HUES48 (cell line): ENCODE results near the gene MTMR2.

ENCODE experiments used
- H3K27ac ChIP-seq: one replicate; pipeline ENCODE4 v1.7.0; 2013; ENCODE audit warnings: low read depth, low read length, inconsistent platforms
- H3K27me3 ChIP-seq: 2 replicates; pipeline ENCODE4 v1.6.1; 2013; ENCODE audit warnings: mild to moderate bottlenecking, low read length; ENCODE audit not compliant: control insufficient read depth, insufficient read depth
- H3K36me3 ChIP-seq: 2 replicates; pipeline ENCODE4 v1.6.1; 2013; ENCODE audit warnings: low read length; ENCODE audit not compliant: control insufficient read depth, insufficient read depth
- H3K4me1 ChIP-seq: 2 replicates; pipeline ENCODE4 v1.6.1; 2013; ENCODE audit warnings: mild to moderate bottlenecking, low read length; ENCODE audit not compliant: control insufficient read depth, insufficient read depth
- H3K4me3 ChIP-seq: 2 replicates; pipeline ENCODE4 v1.5.1; 2013; ENCODE audit warnings: mild to moderate bottlenecking, low read depth, low read length
- H3K9ac ChIP-seq: 2 replicates; pipeline ENCODE4 v1.6.1; 2013; ENCODE audit warnings: mild to moderate bottlenecking, low read depth, low read length, moderate library complexity
- H3K9me3 ChIP-seq: 2 replicates; pipeline ENCODE4 v1.6.1; 2013; ENCODE audit warnings: low read length; ENCODE audit not compliant: control insufficient read depth, insufficient read depth

Gene MTMR2

DNA sequence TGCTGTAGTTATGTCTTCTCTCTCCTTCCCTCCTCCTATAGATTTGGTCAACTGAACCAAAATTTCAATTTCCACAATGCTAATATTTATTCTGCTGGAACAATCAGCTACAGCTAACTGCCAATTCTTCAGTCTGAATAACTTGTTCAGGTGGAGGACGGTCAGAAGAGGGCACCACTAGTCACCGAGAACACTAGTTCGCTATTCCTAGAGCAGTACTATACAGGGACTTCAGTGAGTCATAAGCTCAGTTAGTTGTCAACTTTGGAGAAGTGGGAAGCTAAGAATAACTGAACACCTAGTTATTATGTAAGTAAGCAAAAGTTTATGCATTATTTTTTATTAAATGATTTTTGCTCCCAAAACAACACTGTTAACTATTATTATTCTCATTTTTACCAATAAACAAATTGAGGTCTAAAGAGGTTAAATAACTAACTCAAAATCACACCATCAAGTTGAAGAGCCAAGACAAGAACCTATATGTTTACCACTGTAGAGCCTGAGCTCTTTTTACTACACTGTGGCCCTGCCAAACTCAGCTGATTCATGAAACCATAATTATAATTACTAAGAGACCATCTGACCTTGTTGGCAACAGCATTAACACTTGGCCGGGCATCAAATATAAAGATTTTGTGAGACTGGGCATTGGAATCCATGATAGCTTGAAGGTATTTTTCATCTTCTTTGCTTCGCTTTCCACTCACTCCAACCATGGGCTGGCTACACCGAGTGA, 74.7 kb downstream of the MTMR2 start:
- H3K36me3 ChIP-seq: peaks cover 61% of the 10 kb centered on the region
- H3K27ac ChIP-seq: no peak overlapping the region
- H3K9me3 ChIP-seq: no peaks in the 10 kb centered on the region

DNA sequence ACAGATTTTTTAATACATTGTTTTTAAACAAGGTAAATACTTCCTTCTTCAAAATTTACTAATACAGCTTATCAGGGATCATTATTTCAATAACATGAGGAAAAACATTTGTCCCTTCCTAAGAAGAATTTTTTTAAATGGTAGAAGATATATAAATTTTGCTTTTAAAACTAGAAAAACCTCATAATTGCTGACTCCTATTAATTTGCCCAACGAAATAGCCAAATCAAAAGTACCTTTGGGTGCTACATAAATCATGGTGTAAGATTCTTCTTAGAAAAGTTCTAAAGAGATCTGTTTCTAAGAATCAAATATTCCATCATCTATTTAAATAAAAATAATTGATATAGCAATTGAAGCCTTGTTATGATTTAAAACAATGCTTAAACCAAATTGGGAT, 78.7 kb downstream of the MTMR2 start:
- Histone ChIP-seq H3K9me3 (no peaks in the 10 kb centered on the region), H3K9ac (no peak overlapping the region), H3K36me3 (peaks cover 83% of the 10 kb centered on the region), H3K27ac (no peak overlapping the region), H3K4me3 (no peak overlapping the region), H3K27me3 (no peaks in the 10 kb centered on the region), H3K4me1 (no peaks in the 10 kb centered on the region)

More for the DNA sequence above, 74.7 kb downstream of the MTMR2 start:
- no peak overlapping the region for H3K4me3 ChIP-seq
- no peak overlapping the region for H3K9ac ChIP-seq
- no peaks in the 10 kb centered on the region for H3K4me1 ChIP-seq
- no peaks in the 10 kb centered on the region for H3K27me3 ChIP-seq

DNA sequence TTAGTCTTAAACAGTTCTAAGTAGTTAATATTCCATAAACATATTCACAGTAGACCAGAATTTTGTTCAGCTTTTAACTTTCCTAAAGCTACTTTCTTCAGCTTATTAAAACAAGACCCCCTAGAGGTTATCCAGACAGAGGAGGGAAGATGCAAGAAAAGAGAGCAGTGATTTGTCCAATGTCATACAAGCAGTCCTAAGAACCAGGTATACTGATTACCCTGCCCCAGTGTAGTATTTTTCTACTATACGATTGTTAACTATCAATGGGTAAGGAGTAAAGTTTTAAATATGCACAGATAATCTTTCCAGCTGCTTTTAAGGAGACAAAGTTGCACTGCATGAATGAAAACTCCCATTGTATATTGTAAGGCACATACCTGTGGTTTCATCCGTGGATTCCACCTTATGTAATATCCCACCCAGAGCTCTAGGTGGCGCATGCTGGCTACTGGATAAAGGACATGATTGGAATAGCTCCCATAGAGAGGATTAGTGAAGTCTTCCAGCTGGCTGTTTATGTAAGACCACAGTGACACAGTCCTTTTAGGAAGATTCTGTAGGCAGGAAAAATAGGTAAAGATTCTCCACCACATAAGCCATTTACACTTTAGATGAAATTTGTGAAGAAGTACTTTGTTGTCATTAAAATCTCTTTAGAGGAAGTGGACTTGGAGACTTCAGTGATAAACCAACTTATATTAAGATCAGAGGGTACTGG, 88.0 kb downstream of the MTMR2 start:
- Histone ChIP-seq H3K4me3 (no peak overlapping the region), H3K9ac (no peak overlapping the region), H3K27me3 (no peaks in the 10 kb centered on the region), H3K9me3 (no peaks in the 10 kb centered on the region), H3K27ac (no peak overlapping the region), H3K4me1 (no peaks in the 10 kb centered on the region), H3K36me3 (peaks cover 88% of the 10 kb centered on the region)

DNA sequence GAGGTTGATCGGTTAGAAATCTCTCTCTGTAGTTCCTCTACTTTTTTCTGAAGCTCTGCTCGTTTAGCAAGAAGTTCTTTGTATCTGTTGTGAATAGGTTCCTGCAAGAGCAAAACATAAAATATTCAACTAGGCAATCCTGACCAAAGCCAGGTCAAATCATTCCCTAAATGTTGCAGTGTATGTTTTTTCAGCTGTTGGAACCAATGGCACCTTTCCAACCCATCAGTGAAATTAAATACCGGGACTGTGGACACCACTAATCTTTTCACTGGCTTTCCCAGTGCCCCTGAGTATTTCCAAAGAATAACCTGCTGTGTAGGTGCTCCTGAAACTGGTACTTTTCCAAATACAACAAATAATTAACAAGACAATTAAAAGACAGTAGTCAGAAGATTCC, 88.6 kb downstream of the MTMR2 start:
- peaks cover 85% of the 10 kb centered on the region for H3K36me3 ChIP-seq
- H3K4me3 ChIP-seq: no peak overlapping the region
- H3K4me1 ChIP-seq: no peaks in the 10 kb centered on the region
- no peaks in the 10 kb centered on the region for H3K9me3 ChIP-seq
- no peak overlapping the region for H3K27ac ChIP-seq
- H3K9ac ChIP-seq: no peak overlapping the region
- no peaks in the 10 kb centered on the region for H3K27me3 ChIP-seq

DNA sequence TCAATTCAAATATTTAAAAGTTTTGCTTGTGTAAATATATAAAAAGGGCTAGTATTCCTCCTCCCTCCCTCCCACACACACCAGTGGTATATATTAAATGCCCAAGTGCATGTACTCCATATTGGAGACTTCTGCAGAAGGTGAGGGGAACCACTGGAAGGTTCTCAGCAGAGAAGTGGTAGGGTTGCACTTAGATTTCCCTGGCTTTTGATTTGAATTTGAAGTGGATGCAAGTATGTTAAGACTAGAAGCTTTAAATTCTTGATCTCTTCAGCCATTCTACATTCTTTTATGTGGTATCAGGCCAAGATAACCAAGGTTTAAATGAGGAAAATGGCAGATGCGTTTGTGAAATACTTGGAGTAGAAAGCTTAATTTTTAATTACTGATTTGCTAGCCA, 90.5 kb downstream of the MTMR2 start:
- Histone ChIP-seq H3K27me3 (no peaks in the 10 kb centered on the region), H3K27ac (no peak overlapping the region), H3K9ac (no peak overlapping the region), H3K4me1 (no peaks in the 10 kb centered on the region), H3K36me3 (peaks cover 91% of the 10 kb centered on the region), H3K4me3 (no peak overlapping the region), H3K9me3 (no peaks in the 10 kb centered on the region)

DNA sequence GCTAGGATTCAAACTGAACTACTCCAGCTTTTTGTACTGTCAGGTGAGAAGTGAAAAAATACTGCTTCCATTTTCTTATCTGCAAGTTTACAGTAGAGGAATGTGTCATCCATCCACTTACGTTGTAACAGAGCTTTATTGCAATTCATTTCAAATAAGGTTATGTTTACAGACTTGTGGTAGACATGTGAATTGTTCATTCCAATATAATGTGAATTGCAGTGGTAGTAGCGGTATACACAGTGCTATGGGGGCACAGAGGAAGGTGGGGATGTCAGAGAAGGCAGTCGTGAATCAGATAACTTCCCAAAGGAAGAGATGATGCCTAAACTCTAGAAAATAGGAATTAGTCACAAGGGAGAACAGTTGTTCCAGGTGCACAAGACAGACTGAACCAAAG, 91.1 kb downstream of the MTMR2 start:
- Histone ChIP-seq H3K9ac (no peak overlapping the region), H3K36me3 (peaks cover 92% of the 10 kb centered on the region), H3K4me3 (no peak overlapping the region), H3K9me3 (no peaks in the 10 kb centered on the region), H3K27me3 (no peaks in the 10 kb centered on the region), H3K4me1 (no peaks in the 10 kb centered on the region), H3K27ac (no peak overlapping the region)

DNA sequence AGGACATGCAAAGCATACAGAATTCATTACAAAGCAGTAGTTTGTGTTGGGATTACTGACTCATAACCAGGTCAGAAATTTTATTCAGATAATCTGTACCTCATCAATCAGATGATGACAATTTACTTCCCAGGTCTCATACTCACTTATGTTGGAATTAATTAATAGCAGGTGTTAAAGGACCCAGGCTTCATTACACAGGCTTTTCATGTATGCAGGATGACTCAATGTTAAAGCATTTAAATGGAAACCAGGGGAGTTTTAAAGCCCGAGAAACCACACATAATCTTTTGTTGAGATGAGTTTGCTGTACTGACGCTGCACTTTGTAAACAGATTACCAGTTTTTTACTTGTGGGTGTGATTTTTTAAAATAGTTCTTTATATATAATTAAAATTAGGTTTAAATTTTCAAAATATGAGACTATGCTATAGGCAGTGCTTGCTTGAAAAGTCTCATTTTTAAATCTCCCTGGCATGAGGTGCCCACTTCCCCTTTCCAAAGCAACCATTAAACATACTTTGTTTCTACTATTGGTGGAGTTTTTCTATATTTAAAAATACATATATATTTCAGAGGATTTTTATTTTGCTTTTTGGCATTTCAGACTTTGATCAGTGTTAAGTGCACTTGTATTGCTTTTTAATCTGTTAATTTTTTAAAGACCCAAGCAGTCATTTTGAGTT, 92.6 kb downstream of the MTMR2 start:
- no peak overlapping the region for H3K9ac ChIP-seq
- H3K4me1 ChIP-seq: no peaks in the 10 kb centered on the region
- H3K9me3 ChIP-seq: no peaks in the 10 kb centered on the region
- H3K36me3 ChIP-seq: peaks cover 90% of the 10 kb centered on the region
- H3K27me3 ChIP-seq: no peaks in the 10 kb centered on the region
- no peak overlapping the region for H3K27ac ChIP-seq
- no peak overlapping the region for H3K4me3 ChIP-seq

DNA sequence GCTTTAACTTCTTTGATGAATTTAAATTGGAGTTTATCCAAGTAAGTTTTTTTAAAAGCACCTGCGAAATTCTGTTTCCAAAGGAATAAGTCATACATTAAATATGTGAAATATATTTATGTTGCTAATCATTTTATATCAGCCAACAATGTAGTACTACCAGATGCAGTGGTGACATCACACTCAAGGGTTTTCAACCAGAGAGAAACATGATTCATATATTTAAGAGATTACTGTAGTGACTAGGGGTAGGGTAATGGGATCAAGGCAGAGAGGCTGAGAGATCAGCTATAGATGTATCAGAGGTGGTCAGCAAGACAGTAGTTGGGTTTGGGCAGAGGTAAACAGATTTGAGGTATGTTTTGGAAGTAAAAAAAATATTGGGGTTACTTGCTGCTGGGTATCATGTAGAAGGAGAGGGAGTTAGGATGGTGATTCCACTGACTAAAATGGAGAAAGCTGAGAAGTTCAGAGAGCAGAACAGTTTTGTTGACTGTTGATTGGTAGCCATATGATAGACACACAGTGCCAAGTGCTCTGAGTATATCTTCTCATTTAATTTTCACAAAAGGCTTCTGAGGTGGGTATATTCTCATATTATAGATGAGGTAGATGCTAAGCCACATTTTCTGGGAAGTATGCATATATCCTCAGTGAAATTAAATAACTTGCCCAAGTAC, 94.2 kb downstream of the MTMR2 start:
- Histone ChIP-seq H3K27ac (no peak overlapping the region), H3K4me1 (no peaks in the 10 kb centered on the region), H3K9me3 (no peaks in the 10 kb centered on the region), H3K9ac (no peak overlapping the region), H3K4me3 (no peak overlapping the region), H3K27me3 (no peaks in the 10 kb centered on the region), H3K36me3 (peaks cover 88% of the 10 kb centered on the region)

DNA sequence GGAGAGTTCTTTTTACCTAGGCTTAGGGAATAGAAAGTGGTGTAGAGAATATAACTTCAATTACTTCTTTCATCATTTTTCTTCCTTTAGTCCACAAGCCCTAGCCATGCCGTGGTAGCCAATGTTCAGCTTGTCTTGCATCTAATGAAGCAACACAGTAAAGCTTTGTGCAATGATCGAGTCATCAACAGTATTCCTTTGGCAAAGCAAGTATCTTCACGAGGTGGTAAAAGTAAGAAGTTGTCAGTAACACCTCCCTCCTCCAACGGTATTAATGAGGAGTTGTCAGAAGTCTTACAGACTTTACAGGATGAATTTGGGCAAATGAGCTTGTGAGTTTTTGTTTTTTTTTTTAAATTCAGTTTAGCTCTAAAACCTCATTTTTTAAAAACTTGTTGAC, 96.2 kb downstream of the MTMR2 start:
- peaks cover 88% of the 10 kb centered on the region for H3K36me3 ChIP-seq
- no peak overlapping the region for H3K4me3 ChIP-seq
- no peaks in the 10 kb centered on the region for H3K27me3 ChIP-seq
- H3K27ac ChIP-seq: no peak overlapping the region
- no peak overlapping the region for H3K9ac ChIP-seq
- H3K9me3 ChIP-seq: no peaks in the 10 kb centered on the region
- no peaks in the 10 kb centered on the region for H3K4me1 ChIP-seq

DNA sequence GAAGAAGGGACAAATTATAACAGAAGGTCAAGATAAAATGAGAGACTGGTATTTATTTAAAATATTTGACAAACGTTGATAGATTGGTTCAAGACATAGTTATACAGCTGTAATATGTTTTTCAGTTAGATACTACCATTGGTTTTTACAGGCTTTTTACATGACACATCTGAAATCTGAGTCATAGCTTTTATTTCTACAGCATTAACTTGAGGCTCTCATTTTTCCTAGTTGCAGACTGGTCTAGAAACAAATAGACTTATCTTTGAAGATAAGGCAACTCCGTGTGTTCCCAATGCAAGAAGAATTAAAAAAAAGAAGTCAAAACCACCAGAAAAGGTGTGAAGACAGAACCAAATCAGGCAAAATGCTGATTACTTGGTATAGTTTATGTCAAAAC, 102.3 kb downstream of the MTMR2 start:
- H3K4me1 ChIP-seq: no peaks in the 10 kb centered on the region
- H3K27me3 ChIP-seq: no peaks in the 10 kb centered on the region
- peaks cover 80% of the 10 kb centered on the region for H3K36me3 ChIP-seq
- H3K27ac ChIP-seq: no peak overlapping the region
- H3K4me3 ChIP-seq: no peak overlapping the region
- H3K9me3 ChIP-seq: no peaks in the 10 kb centered on the region
- H3K9ac ChIP-seq: no peak overlapping the region
